Astrocyte (in vitro differentiated cells and primary cell): Measurements from ENCODE around the gene SGK2.

ENCODE experiments used
- EZH2 ChIP-seq: IDR thresholded peaks from 2 replicates; pipeline ENCODE4 v1.6.1; 2012; ENCODE audit warnings: mild to moderate bottlenecking, low read length, inconsistent platforms; ENCODE audit not compliant: insufficient read depth
- TF ChIP-seq, protein P1 (sequence below): IDR thresholded peaks from 2 replicates; pipeline ENCODE4 v1.5.1; 2011; ENCODE audit warnings: low read depth, mild to moderate bottlenecking, inconsistent platforms, low read length, moderate library complexity; ENCODE audit not compliant: insufficient read depth

DNA sequence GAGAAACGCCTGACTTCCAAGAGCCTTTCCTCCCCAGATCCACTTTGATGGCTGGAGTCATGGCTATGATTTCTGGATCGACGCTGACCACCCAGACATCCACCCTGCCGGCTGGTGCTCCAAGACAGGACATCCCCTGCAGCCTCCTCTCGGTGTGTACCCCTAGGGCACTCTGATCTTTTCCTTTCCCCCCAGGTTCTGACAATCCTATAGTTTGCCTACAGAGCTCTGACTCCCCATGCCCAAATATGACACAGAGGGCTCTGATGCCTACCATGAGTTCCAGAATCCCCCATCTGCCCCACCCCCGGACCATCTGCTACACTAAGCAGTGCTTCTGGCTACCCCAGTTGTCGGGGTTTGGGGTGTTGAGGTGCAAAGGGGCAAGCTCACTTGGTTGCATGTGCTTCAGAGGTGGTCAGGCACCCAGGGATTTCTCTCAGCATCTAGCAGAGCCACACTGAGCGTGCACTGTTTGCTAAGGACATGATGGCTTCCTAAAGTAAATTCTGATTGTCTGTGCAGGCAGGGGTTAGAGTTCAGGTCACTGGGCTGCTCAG lies 24.0 kb upstream of the SGK2 start:
- TF ChIP-seq, protein P1, sequence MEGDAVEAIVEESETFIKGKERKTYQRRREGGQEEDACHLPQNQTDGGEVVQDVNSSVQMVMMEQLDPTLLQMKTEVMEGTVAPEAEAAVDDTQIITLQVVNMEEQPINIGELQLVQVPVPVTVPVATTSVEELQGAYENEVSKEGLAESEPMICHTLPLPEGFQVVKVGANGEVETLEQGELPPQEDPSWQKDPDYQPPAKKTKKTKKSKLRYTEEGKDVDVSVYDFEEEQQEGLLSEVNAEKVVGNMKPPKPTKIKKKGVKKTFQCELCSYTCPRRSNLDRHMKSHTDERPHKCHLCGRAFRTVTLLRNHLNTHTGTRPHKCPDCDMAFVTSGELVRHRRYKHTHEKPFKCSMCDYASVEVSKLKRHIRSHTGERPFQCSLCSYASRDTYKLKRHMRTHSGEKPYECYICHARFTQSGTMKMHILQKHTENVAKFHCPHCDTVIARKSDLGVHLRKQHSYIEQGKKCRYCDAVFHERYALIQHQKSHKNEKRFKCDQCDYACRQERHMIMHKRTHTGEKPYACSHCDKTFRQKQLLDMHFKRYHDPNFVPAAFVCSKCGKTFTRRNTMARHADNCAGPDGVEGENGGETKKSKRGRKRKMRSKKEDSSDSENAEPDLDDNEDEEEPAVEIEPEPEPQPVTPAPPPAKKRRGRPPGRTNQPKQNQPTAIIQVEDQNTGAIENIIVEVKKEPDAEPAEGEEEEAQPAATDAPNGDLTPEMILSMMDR = no peak
- TF ChIP-seq EZH2 = no peak
